Peyer's patch (tissue), 4 donors: Measurements from ENCODE around the gene PPIE. TPM values are rescaled to one million over a fixed set of nuclear protein-coding genes. Genes with fewer than 3 reads are reported as not detected.
A peak's percentile ranks its signal among the peaks of the same experiment; 100 is the strongest.
"Not testable (repeated sequence)": the region's sequence is repeated elsewhere in the genome, so short reads cannot be mapped to it uniquely, and the experiment has no call there.

Experiments used
- DNase-seq, 3 donors: peaks; one replicate each; pipeline ENCODE4 v3.0.0-alpha.2; 2017 to 2019
- H3K27ac ChIP-seq, 4 donors: fragments of 200-600 bp; sonication (generic); one replicate each; pipeline ENCODE4 v1.5.1; 2016 to 2019
- H3K27me3 ChIP-seq, 2 donors: fragments of 200-600 bp; sonication (generic); one replicate each; pipeline ENCODE4 v1.5.1; 2019
- H3K36me3 ChIP-seq, 3 donors: fragments of 200-600 bp; sonication (generic); one replicate each; pipeline ENCODE4 v1.5.1; 2016 to 2019
- H3K4me1 ChIP-seq, 4 donors: fragments of 200-600 bp; sonication (generic); one replicate each; pipeline ENCODE4 v1.5.1; 2016 to 2019
- H3K4me3 ChIP-seq, 4 donors: fragments of 200-600 bp; sonication (generic); 1 replicate in 3 of 4; 2 replicates in 1 of 4; pipeline ENCODE4 v1.5.1; 2016 to 2019; ENCODE audit warnings: mild to moderate bottlenecking in 1 of 4
- H3K9me3 ChIP-seq, 4 donors: fragments of 200-600 bp; sonication (generic); one replicate each; pipeline ENCODE4 v1.5.1; 2016 to 2019; ENCODE audit warnings: mild to moderate bottlenecking in 1 of 4
- POLR2A ChIP-seq, 2 donors: fragments of 450-650 bp; IDR thresholded peaks; one replicate each; pipeline ENCODE4 v1.5.1; 2017; ENCODE audit warnings: antibody characterized with exemption in 2 of 2, mild to moderate bottlenecking in 2 of 2, moderate library complexity in 2 of 2
- total RNA-seq, 4 donors: library from RNA; depleted of rRNA; stranded (reverse); fragments of >200 nt; gene quantifications; one replicate each; pipeline ENCODE4 v1.1.0, GENCODE V29; 2016
- TF ChIP-seq, protein P1 (sequence below), 6 experiments: fragments of 450-650 bp in 4 of 6; fragments of 200-600 bp in 2 of 6; sonication (generic) in 1 of 6; IDR thresholded peaks; one replicate each; pipeline ENCODE4 v1.5.1; 2017 to 2019; ENCODE audit warnings: antibody characterized with exemption in 6 of 6, mild to moderate bottlenecking in 3 of 6, moderate library complexity in 1 of 6

PPIE gene
- total RNA-seq, 4 donors from 2014 or later: 33.0 to 39.0 (median 37.0) TPM

DNA sequence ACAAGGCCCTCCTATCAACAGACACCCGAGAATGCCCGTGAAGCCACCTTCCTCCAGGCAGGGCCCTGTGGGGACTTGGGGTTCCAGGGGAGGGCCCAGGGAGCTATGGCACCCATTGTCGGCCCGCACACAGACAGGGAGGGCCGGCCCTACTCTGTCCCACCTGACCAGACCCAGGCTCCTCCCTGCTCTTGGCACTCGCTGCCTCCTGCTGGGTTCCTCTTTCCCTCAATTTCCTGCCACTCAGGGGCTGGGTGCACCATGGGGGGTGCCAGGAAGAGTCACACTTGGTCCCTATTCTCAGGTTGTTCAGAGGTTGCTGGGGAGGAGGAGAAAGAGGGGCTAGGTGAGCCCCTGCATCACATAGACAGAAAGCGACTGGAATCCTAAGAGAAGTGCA lies 40.5 kb downstream of the PPIE start:
- Histone ChIP-seq H3K36me3 (no peaks in the 10 kb centered on the region), H3K9me3 (no peaks in the 10 kb centered on the region), H3K27me3 (no peaks in the 10 kb centered on the region), H3K27ac (no peak overlapping the region), H3K4me1 (no peaks in the 10 kb centered on the region), H3K4me3 (no peak overlapping the region)
- TF ChIP-seq POLR2A (IDR thresholded peaks at IDR 0.05): no peak
- TF ChIP-seq, protein P1, sequence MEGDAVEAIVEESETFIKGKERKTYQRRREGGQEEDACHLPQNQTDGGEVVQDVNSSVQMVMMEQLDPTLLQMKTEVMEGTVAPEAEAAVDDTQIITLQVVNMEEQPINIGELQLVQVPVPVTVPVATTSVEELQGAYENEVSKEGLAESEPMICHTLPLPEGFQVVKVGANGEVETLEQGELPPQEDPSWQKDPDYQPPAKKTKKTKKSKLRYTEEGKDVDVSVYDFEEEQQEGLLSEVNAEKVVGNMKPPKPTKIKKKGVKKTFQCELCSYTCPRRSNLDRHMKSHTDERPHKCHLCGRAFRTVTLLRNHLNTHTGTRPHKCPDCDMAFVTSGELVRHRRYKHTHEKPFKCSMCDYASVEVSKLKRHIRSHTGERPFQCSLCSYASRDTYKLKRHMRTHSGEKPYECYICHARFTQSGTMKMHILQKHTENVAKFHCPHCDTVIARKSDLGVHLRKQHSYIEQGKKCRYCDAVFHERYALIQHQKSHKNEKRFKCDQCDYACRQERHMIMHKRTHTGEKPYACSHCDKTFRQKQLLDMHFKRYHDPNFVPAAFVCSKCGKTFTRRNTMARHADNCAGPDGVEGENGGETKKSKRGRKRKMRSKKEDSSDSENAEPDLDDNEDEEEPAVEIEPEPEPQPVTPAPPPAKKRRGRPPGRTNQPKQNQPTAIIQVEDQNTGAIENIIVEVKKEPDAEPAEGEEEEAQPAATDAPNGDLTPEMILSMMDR (IDR thresholded peaks at IDR 0.05): no peak
- DNase-seq: peak in 1 of 3 donors; percentile 38

DNA sequence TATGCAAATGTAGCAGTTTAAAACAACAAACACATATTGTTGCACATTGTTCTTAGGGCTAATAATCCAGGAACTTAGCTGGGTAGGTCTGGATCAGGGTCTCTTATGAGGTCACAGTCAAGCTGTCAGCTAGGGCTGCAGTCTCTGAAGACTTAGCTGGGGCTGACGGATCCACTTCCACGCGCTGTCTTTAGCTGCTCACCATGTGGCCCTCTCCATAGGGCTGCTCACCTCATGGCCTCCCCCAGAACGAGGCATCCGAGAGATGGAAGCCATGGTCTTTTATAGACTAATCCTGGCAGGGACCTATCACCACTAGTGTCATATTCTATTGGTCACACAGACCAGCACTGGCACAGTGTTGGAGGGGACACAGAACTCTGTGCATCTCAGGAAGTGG lies 41.1 kb downstream of the PPIE start:
- Histone ChIP-seq H3K27ac (no peak overlapping the region), H3K4me1 (no peaks in the 10 kb centered on the region), H3K4me3 (no peak overlapping the region), H3K9me3 (no peaks in the 10 kb centered on the region), H3K36me3 (no peaks in the 10 kb centered on the region), H3K27me3 (no peaks in the 10 kb centered on the region)
- TF ChIP-seq, protein P1 (IDR thresholded peaks at IDR 0.05): no peak
- no peak for TF ChIP-seq POLR2A (IDR thresholded peaks at IDR 0.05)
- DNase-seq: peak in 1 of 3 donors; percentile 6

DNA sequence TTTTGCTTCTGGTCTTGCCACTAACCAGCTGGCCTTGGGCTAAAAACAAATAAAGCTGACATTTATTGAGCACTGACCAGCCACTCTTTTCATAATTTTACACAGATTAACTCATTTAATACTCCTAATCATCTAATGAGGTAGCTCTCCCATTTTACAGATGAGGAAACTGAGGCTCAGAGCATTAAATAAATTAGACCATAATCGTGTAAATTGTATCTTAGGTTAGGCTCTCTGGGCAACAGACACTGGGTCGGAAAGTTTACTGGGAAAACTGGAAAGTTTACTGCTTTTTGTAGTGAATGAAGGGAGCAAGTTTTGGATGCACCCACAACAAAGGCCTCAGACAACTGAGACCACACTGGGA lies 42.6 kb downstream of the PPIE start:
- Histone ChIP-seq H3K9me3 (no peaks in the 10 kb centered on the region), H3K36me3 (no peaks in the 10 kb centered on the region), H3K4me3 (no peak overlapping the region), H3K27ac (no peak overlapping the region), H3K4me1 (no peaks in the 10 kb centered on the region), H3K27me3 (no peaks in the 10 kb centered on the region)
- no peak for TF ChIP-seq POLR2A (IDR thresholded peaks at IDR 0.05)
- TF ChIP-seq, protein P1 (IDR thresholded peaks at IDR 0.05): no peak
- no peak for DNase-seq

DNA sequence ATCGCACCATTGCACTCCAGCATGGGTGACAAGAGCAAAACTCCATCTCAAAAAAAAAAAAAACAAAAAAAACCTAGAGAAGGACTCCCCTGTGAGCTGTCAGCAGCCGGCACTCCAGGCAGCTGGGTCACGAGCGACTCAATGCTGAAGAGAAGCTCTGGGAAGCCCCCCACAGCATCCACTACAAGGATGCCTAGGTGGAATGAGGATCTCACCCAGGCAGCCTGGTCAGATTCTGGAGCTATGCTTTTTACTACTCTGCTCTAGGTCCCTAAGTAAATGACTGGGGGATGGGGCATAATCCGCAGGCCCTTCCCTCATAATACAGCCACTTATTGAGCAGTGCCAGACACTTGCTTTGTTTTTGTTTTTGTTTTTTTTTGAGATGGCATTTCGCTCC lies 43.4 kb downstream of the PPIE start:
- Histone ChIP-seq H3K4me1 (no peaks in the 10 kb centered on the region), H3K9me3 (no peaks in the 10 kb centered on the region)
- no peak for TF ChIP-seq POLR2A (IDR thresholded peaks at IDR 0.05)
- TF ChIP-seq, protein P1 (IDR thresholded peaks at IDR 0.05): no peak

DNA sequence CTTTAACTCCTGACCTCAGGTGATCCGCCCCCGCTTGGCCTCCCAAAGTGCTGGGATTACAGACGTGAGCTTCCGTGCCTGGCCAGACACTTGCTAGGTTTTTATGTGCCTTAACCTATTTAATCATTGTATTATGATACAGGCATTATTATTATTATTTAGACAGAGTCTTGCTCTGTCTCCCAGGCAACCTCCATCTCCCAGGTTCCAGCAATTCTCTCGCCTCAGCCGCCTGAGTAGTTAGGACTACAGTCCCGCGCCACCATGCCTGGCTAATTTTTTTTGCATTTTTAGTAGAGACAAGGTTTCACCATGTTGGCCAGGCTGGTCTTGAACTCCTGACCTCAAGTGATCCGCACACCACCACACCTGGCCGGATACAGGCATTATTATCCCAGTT lies 44.0 kb downstream of the PPIE start:
- not testable (repeated sequence) for H3K27ac ChIP-seq, H3K36me3 ChIP-seq, H3K9me3 ChIP-seq, H3K4me3 ChIP-seq, H3K27me3 ChIP-seq, H3K4me1 ChIP-seq
- peak in 1 of 3 donors; percentile 19 for DNase-seq

More for the DNA sequence above, 43.4 kb downstream of the PPIE start:
- Histone ChIP-seq H3K27me3 (no peaks in the 10 kb centered on the region), H3K36me3 (no peaks in the 10 kb centered on the region), H3K4me3 (no peak overlapping the region), H3K27ac (no peak overlapping the region)
- DNase-seq: peak in 1 of 3 donors; percentile 40

DNA sequence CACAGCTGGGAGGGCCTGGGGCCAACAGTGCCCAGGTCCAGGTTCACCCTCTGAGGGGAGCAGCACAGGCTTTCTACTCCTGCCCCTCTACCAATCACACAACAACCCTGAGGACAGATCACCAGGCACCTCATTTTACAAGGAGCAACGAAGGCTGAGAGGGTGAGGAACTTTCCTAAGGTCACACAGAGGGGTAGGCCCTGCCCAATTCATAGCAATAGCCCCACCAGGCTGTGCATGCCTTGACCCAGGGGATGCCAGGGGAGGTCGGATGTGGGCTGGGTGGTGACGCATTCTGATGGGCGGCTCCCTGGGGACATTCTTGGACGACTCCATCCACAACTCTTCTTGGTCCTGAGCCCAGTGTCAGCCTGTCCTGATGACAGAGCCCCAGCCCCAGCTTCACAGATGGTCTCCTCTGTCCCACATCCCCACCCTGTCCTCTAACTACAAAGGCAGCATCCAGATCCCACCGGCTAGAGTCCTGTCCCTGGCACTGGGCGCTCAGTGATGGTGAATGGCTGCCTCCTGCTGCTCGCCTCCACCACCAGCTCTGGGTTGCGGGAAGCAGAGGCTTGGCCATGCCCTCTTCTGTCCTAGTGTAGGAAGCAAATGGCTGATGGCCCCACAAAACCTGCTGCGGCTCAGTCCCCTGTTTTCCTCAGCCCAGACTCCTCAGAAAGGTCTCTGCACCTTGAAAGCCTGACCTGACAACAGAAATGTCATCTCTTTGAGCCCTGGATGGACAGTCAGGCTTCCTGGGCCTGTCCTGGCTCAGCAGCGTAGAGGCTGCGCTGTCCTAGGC lies 47.8 kb downstream of the PPIE start:
- H3K27me3 ChIP-seq, H3K36me3 ChIP-seq, H3K27ac ChIP-seq, H3K9me3 ChIP-seq, H3K4me3 ChIP-seq: not testable (repeated sequence)
- peaks cover 0 to 12% (median 1%) of the 10 kb centered on the region in 4 donors for H3K4me1 ChIP-seq
- peak in 1 of 3 donors; percentile 26 for DNase-seq

DNA sequence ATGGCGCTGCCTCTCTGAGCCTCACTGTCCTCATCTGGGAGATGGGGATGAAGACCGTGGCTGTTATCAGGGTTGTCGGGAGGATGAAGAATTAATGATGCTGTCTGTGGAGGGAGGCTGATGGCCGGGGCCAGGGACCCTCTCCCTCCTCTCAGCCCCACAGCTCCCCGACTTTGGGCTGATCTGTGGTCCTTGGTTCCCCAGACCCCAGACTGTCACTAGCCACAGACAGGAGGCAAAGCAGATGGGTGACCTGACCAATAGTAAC lies 48.4 kb downstream of the PPIE start:
- H3K4me1 ChIP-seq: peaks cover 0 to 12% (median 1%) of the 10 kb centered on the region in 4 donors
- peak in 1 of 3 donors; percentile 25 for DNase-seq
- H3K4me3 ChIP-seq, H3K27me3 ChIP-seq, H3K9me3 ChIP-seq, H3K27ac ChIP-seq, H3K36me3 ChIP-seq: not testable (repeated sequence)
